Ramos (cell line): ENCODE measurements around the gene FAM9A.

Experiments
- in situ Hi-C: fragments of 300-500 bp; cut with MboI; formaldehyde crosslinking; loops from one replicate; pipeline ENCODE4 v1.14.3; 2022; ENCODE audit warnings: low sequenced_read_pairs; ENCODE audit not compliant: unreplicated experiment

FAM9A gene

DNA sequence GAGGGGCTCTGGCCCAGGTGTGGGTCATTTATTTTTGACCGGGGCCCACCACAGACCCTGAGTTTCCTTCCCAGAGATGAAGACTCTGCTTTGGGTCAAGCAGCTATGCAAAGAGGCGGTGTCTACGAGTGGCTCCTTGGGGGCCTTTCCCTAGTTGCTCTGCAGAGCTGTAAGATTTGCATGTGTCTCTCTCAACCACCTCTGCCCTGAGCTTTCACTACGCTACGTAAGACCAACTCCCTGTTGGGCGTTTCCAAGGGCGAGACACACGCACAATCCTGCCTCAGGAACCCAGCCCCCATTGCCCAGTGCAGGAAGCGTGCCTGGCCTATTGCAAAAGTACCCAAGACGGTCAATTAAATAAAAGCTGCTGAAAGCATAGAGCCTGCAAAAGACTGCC, 59.2 kb downstream of the FAM9A start:
- in situ Hi-C loops, result loop anchor here (25.0 kb wide), 1 partner anchor 755 kb away; no protein-coding TSS in a partner anchor
